Neutrophil (primary cell): Measurements from ENCODE around the gene DMBT1.
"Not testable (repeated sequence)": the region's sequence is repeated elsewhere in the genome, so short reads cannot be mapped to it uniquely, and the experiment has no call there.

ENCODE experiments used
- H3K27ac ChIP-seq: fragments of 200-600 bp; sonication (generic); 2 replicates; pipeline ENCODE4 v1.5.1; 2016; ENCODE audit warnings: mild to moderate bottlenecking, moderate library complexity
- H3K27me3 ChIP-seq: fragments of 200-600 bp; sonication (generic); 2 replicates; pipeline ENCODE4 v1.6.0; 2016; ENCODE audit warnings: mild to moderate bottlenecking
- H3K36me3 ChIP-seq: fragments of 200-600 bp; sonication (generic); 2 replicates; pipeline ENCODE4 v1.5.1; 2017
- H3K4me1 ChIP-seq, 2 experiments: fragments of 200-600 bp in 1 of 2; sonication (generic) in 1 of 2; 1 replicate in 1 of 2; 2 replicates in 1 of 2; pipeline versions ENCODE4 v1.5.1 to v1.6.1; 2013 to 2016; ENCODE audit warnings: low read depth in 1 of 2, low read length in 1 of 2, mild to moderate bottlenecking in 1 of 2, moderate library complexity in 1 of 2; ENCODE audit not compliant: control insufficient read depth in 1 of 2, insufficient read depth in 1 of 2
- H3K4me3 ChIP-seq, 2 experiments: fragments of 200-600 bp in 1 of 2; sonication (generic) in 1 of 2; 1 replicate in 1 of 2; 2 replicates in 1 of 2; pipeline ENCODE4 v1.5.1; 2013 to 2016; ENCODE audit warnings: low read depth in 1 of 2, low read length in 1 of 2, mild to moderate bottlenecking in 1 of 2, moderate library complexity in 1 of 2
- H3K9me3 ChIP-seq: fragments of 200-600 bp; sonication (generic); 2 replicates; pipeline ENCODE4 v1.5.1; 2016
- CTCF ChIP-seq: fragments of 200-600 bp; sonication (generic); IDR thresholded peaks from 2 replicates; pipeline ENCODE4 v1.5.1; 2016; ENCODE audit warnings: antibody characterized with exemption

DMBT1 gene

DNA sequence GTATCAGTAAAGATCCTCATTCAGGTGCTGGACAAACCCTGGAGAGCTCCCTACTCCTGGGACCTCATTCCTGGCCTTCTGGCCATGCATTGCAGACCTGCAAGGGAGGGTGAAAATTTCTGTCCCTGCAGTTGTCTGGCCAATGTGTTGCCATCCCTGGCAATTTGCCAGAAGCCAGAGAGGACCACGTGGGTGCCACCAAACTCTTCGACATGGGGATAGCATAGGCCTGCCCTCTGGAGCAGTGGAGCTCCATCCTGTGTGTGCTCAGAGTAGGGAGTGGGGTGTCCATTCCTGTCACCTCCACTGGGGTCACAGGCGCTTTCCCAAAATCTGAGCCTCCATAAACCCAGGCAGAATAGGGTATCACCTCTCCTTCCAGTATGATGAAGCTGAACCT lies 31.2 kb downstream of the DMBT1 start:
- Histone ChIP-seq H3K27me3 (no peaks in the 10 kb centered on the region), H3K27ac (no peak overlapping the region), H3K9me3 (no peaks in the 10 kb centered on the region)

GRCh38 chr10:122592161-122592560 lies 31.6 kb downstream of the DMBT1 start:
- Histone ChIP-seq H3K36me3 (no peaks in the 10 kb centered on the region), H3K27ac (no peak overlapping the region), H3K27me3 (no peaks in the 10 kb centered on the region), H3K4me3 (no peak overlapping the region), H3K9me3 (no peaks in the 10 kb centered on the region), H3K4me1 (no peaks in the 10 kb centered on the region)
- no peak for TF ChIP-seq CTCF

More for the DNA sequence above, 31.2 kb downstream of the DMBT1 start:
- H3K36me3 ChIP-seq = no peaks in the 10 kb centered on the region
- no peaks in the 10 kb centered on the region for H3K4me1 ChIP-seq
- no peak overlapping the region for H3K4me3 ChIP-seq
- no peak for TF ChIP-seq CTCF

- H3K27ac ChIP-seq = no peak overlapping the region
- no peaks in the 10 kb centered on the region for H3K4me1 ChIP-seq
- no peaks in the 10 kb centered on the region for H3K27me3 ChIP-seq
- no peaks in the 10 kb centered on the region for H3K36me3 ChIP-seq
- no peaks in the 10 kb centered on the region for H3K9me3 ChIP-seq
- no peak for TF ChIP-seq CTCF
- no peak overlapping the region for H3K4me3 ChIP-seq
Observed at GRCh38 chr10:122617476-122618270, 57.1 kb downstream of the DMBT1 start.

DNA sequence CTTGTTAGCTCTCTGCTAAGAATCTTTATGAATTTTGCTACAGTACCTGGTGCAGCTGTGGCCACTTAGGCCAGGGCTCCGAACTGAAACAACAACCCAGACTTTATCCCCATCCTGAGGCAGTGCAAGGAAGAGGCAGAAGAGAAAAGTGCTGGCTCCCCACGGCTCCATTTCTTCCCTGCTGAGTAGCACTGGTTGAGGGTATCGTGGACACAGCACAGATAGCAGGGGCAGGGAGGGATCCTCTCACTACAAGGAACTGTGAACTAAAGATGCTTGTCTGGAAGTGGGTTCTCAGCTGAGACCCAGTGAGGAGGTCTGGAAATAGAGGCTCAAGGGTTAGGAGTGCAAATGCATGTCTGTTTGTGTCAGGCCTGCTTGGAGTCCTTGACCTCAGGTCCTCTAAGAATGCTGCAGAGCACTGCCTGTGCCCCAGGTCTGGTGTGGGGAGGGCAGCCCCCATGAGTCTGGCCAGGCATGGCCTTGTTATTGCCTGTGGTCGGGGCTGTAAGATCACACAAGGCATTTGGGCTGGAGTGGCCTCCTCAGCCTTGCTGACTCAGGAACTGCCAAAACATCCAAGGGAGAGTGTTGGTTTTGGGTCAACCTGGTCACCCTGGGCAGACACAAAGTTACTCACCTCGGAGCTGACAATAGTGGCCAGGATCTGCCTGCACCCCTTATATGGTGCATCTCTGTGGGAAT lies 58.1 kb downstream of the DMBT1 start:
- Histone ChIP-seq H3K4me1 (no peaks in the 10 kb centered on the region), H3K27me3 (no peaks in the 10 kb centered on the region), H3K36me3 (no peaks in the 10 kb centered on the region), H3K27ac (no peak overlapping the region), H3K4me3 (no peak overlapping the region), H3K9me3 (no peaks in the 10 kb centered on the region)
- no peak for TF ChIP-seq CTCF

GRCh38 chr10:122620961-122621360 lies 60.4 kb downstream of the DMBT1 start:
- not testable (repeated sequence) for H3K4me1 ChIP-seq, H3K27me3 ChIP-seq, H3K4me3 ChIP-seq, H3K9me3 ChIP-seq, H3K36me3 ChIP-seq, H3K27ac ChIP-seq

GRCh38 chr10:122624546-122624945 lies 64.0 kb downstream of the DMBT1 start:
- H3K27ac ChIP-seq = no peak overlapping the region
- no peaks in the 10 kb centered on the region for H3K36me3 ChIP-seq
- H3K4me3 ChIP-seq = no peak overlapping the region
- H3K4me1 ChIP-seq = no peaks in the 10 kb centered on the region
- H3K27me3 ChIP-seq = peaks cover 4% of the 10 kb centered on the region
- no peaks in the 10 kb centered on the region for H3K9me3 ChIP-seq
- TF ChIP-seq CTCF = no peak
